Vagina (tissue), 2 donors: ENCODE results near the gene CEACAM21.

Source experiments
- POLR2A ChIP-seq, 2 donors: fragments of 450-650 bp; IDR thresholded peaks; one replicate each; pipeline ENCODE4 v1.6.1; 2017; ENCODE audit warnings: antibody characterized with exemption in 2 of 2, mild to moderate bottlenecking in 2 of 2, moderate library complexity in 2 of 2
- POLR2AphosphoS5 ChIP-seq, 2 donors: sonication (generic); formaldehyde crosslinking; IDR thresholded peaks; one replicate each; pipeline ENCODE4 v1.9.0; 2017; ENCODE audit warnings: antibody characterized with exemption in 2 of 2, mild to moderate bottlenecking in 2 of 2, low read depth in 1 of 2; ENCODE audit not compliant: insufficient read depth in 1 of 2
- TF ChIP-seq, protein P1 (sequence below), 3 experiments: fragments of 450-650 bp in 2 of 3; fragments of 200-600 bp in 1 of 3; sonication (generic) in 1 of 3; IDR thresholded peaks; one replicate each; pipeline ENCODE4 v1.5.1; 2017 to 2019; ENCODE audit warnings: antibody characterized with exemption in 3 of 3, mild to moderate bottlenecking in 2 of 3, moderate library complexity in 2 of 3

- TF ChIP-seq, protein P1, sequence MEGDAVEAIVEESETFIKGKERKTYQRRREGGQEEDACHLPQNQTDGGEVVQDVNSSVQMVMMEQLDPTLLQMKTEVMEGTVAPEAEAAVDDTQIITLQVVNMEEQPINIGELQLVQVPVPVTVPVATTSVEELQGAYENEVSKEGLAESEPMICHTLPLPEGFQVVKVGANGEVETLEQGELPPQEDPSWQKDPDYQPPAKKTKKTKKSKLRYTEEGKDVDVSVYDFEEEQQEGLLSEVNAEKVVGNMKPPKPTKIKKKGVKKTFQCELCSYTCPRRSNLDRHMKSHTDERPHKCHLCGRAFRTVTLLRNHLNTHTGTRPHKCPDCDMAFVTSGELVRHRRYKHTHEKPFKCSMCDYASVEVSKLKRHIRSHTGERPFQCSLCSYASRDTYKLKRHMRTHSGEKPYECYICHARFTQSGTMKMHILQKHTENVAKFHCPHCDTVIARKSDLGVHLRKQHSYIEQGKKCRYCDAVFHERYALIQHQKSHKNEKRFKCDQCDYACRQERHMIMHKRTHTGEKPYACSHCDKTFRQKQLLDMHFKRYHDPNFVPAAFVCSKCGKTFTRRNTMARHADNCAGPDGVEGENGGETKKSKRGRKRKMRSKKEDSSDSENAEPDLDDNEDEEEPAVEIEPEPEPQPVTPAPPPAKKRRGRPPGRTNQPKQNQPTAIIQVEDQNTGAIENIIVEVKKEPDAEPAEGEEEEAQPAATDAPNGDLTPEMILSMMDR (IDR thresholded peaks at IDR 0.05), result no peak
- TF ChIP-seq POLR2AphosphoS5 (IDR thresholded peaks at IDR 0.05; ENCODE audit: insufficient read depth in 1 of 2, low read depth in 1 of 2) (no peak), POLR2A (IDR thresholded peaks at IDR 0.05) (no peak)
These were observed 30.4 kb downstream of the CEACAM21 start for GRCh38 chr19:41606215-41606837.
